A549 (cell line): ENCODE results near the gene C9orf152.

Source experiments
- CHD2 ChIP-seq: fragments of 150-350 bp; IDR thresholded peaks from 2 replicates; pipeline ENCODE4 v1.6.1; 2014; ENCODE audit warnings: low read length; ENCODE audit not compliant: partially characterized antibody
- ELK1 ChIP-seq: fragments of 150-350 bp; IDR thresholded peaks from 2 replicates; pipeline ENCODE4 v1.6.1; 2014; ENCODE audit warnings: low read depth, mild to moderate bottlenecking, low read length
- JUNB ChIP-seq: fragments of >200 bp; sonication (Bioruptor Twin); formaldehyde crosslinking; IDR thresholded peaks from 2 replicates; pipeline ENCODE4 v1.6.1; 2016
- MYC ChIP-seq: IDR thresholded peaks from 2 replicates; pipeline ENCODE4 v1.6.1; 2012; ENCODE audit warnings: mild to moderate bottlenecking, inconsistent platforms, low read length, improper control_type of control experiment, borderline replicate concordance
- PHF8 ChIP-seq: fragments of 200-600 bp; sonication (generic); IDR thresholded peaks from 2 replicates; pipeline ENCODE4 v1.6.1; 2016; ENCODE audit warnings: low read depth, mild to moderate bottlenecking, antibody characterized with exemption, moderate library complexity, borderline replicate concordance
- RAD21 ChIP-seq, 2 experiments: fragments of >200 bp in 1 of 2; sonication (Bioruptor Twin) in 1 of 2; formaldehyde crosslinking in 1 of 2; IDR thresholded peaks in 1 of 2; conservative IDR thresholded peaks in 1 of 2; 2 replicates in 1 of 2; 3 replicates in 1 of 2; pipeline ENCODE4 v1.6.1; 2012 to 2018; ENCODE audit warnings: inconsistent platforms in 1 of 2
- TF ChIP-seq, protein P1 (sequence below): fragments of >200 bp; sonication (Bioruptor Twin); formaldehyde crosslinking; IDR thresholded peaks from 3 replicates; pipeline ENCODE4 v1.5.1; 2016

DNA sequence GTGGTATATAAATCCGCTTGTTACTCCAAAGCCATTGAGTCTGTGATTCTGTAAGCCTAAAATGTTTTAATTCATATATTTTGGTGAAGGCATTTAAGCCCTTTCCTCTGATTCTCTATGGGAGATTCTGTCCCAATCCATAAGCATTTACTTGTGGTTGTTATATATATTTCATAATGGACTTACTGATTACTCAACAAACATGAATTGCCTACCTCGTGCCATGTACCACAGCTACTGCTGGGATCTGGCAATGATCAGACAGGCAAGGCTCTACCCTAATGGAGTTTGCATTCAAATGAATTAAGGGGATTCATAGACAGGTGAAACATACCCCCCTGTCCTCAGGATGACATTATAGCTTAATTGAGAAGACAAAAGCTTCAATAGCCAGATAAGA is 54.5 kb downstream of the C9orf152 start:
- TF ChIP-seq PHF8 (no peak), RAD21 (conservative IDR thresholded peaks at IDR 0.05 in 1 of 2, IDR thresholded peaks at IDR 0.05 in 1 of 2) (no peak), CHD2 (no peak), MYC (no peak), ELK1 (no peak), JUNB (no peak)
- TF ChIP-seq, protein P1, sequence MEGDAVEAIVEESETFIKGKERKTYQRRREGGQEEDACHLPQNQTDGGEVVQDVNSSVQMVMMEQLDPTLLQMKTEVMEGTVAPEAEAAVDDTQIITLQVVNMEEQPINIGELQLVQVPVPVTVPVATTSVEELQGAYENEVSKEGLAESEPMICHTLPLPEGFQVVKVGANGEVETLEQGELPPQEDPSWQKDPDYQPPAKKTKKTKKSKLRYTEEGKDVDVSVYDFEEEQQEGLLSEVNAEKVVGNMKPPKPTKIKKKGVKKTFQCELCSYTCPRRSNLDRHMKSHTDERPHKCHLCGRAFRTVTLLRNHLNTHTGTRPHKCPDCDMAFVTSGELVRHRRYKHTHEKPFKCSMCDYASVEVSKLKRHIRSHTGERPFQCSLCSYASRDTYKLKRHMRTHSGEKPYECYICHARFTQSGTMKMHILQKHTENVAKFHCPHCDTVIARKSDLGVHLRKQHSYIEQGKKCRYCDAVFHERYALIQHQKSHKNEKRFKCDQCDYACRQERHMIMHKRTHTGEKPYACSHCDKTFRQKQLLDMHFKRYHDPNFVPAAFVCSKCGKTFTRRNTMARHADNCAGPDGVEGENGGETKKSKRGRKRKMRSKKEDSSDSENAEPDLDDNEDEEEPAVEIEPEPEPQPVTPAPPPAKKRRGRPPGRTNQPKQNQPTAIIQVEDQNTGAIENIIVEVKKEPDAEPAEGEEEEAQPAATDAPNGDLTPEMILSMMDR = no peak
